ENCODE results near the gene SIRPA. TPM values are rescaled to one million over a fixed set of nuclear protein-coding genes. Genes with fewer than 3 reads are reported as not detected.

The SIRPA gene
- polyA plus RNA-seq, 1 donor (not counting 4 experiments of a cell fraction or from before 2014, with no cell fraction given) = 23.7 TPM

DNA sequence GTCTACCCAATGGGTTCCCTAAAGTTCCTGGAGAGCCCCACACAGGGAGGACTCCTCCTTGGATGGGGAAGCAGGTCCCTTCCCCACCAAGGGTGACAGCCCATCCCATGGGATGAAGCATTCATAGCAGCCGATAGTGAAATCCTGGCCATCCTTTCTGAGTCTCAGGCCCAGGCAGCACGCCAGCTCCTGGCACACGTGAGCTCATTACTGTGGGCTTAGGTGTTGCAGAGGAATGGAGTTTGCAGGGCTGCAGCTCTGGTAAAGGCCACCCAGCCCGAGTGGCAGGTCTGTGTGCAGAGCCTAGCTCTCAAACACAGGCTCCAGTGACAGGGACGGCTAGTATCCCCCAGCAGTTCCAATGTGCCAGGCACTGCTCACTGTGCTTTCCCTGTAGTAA, 31.0 kb downstream of the SIRPA start:
- H3K9ac ChIP-seq (ENCODE audit: control insufficient read depth, extremely low read depth, insufficient read depth, low read length) = no peak overlapping the region
- H3K27ac ChIP-seq (ENCODE audit: control insufficient read depth, insufficient read depth, low read length) = no peak overlapping the region
- H3K9me3 ChIP-seq (ENCODE audit: control insufficient read depth, low read depth, low read length) = no peaks in the 10 kb centered on the region
- H3K27me3 ChIP-seq (ENCODE audit: control insufficient read depth, extremely low read depth, insufficient read depth, low read length) = no peaks in the 10 kb centered on the region
- no peak for TF ChIP-seq EZH2 (IDR thresholded peaks at IDR 0.05; ENCODE audit: low read length)
- TF ChIP-seq, protein P1, sequence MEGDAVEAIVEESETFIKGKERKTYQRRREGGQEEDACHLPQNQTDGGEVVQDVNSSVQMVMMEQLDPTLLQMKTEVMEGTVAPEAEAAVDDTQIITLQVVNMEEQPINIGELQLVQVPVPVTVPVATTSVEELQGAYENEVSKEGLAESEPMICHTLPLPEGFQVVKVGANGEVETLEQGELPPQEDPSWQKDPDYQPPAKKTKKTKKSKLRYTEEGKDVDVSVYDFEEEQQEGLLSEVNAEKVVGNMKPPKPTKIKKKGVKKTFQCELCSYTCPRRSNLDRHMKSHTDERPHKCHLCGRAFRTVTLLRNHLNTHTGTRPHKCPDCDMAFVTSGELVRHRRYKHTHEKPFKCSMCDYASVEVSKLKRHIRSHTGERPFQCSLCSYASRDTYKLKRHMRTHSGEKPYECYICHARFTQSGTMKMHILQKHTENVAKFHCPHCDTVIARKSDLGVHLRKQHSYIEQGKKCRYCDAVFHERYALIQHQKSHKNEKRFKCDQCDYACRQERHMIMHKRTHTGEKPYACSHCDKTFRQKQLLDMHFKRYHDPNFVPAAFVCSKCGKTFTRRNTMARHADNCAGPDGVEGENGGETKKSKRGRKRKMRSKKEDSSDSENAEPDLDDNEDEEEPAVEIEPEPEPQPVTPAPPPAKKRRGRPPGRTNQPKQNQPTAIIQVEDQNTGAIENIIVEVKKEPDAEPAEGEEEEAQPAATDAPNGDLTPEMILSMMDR (optimal IDR thresholded peaks at IDR 0.05 in 1 of 3, IDR thresholded peaks at IDR 0.05 in 1 of 3, conservative IDR thresholded peaks at IDR 0.05 in 1 of 3; ENCODE audit: extremely low read depth in 1 of 3, insufficient read depth in 2 of 3, low read length in 3 of 3) = no peak
- H4K20me1 ChIP-seq (ENCODE audit: control insufficient read depth, extremely low read depth, insufficient read depth, low read length) = no peaks in the 10 kb centered on the region
- dilution Hi-C loops (cut with MboI; ENCODE audit: extremely low pct_ligation_motif_present, low sequenced_read_pairs) = no loop called here
- H3K36me3 ChIP-seq (ENCODE audit: control insufficient read depth in 2 of 2, extremely low read depth in 1 of 2, insufficient read depth in 2 of 2, low read length in 2 of 2) = peaks cover 8 to 14% of the 10 kb centered on the region in 2 experiments
- H3K79me2 ChIP-seq (ENCODE audit: control insufficient read depth, insufficient read depth, low read length) = peaks cover 2% of the 10 kb centered on the region
- H2AFZ ChIP-seq (ENCODE audit: control insufficient read depth, low read length) = no peak overlapping the region
- DNase-seq (ENCODE audit: low read depth, low spot score) = no peak
- H3K4me2 ChIP-seq (ENCODE audit: control insufficient read depth, extremely low read depth, insufficient read depth, low read depth, low read length) = no peak overlapping the region
- no peak for FAIRE-seq
- H3K4me3 ChIP-seq (ENCODE audit: control insufficient read depth in 2 of 3, extremely low read depth in 1 of 3, insufficient read depth in 2 of 3, low read depth in 1 of 3, low read length in 3 of 3) = no peak overlapping the region
- no peaks in the 10 kb centered on the region for H3K9me1 ChIP-seq (ENCODE audit: control insufficient read depth, extremely low read depth, insufficient read depth, low read length)
- no peaks in the 10 kb centered on the region for H3K4me1 ChIP-seq (ENCODE audit: control insufficient read depth, extremely low read depth, insufficient read depth, low read length)

DNA sequence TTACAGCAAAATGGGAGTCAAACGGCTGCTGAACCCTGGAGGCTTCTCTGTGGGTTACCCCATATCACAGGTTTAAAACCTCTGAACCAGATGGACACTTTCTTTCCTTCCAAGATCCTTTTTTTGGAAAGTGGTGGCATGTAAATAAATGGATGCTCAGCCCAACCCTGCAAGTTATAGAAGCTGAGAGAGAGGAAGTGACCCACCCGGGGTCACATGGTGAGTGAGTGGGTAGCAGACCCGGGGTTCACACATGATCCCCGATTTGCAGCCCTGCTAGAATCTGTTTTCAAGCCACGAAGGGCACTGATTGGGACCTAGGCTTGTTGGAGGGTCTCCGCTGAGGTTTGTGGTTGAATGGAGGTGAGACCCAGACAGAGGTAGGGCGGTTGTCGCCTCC, 32.0 kb downstream of the SIRPA start:
- TF ChIP-seq, protein P1 (optimal IDR thresholded peaks at IDR 0.05 in 1 of 3, IDR thresholded peaks at IDR 0.05 in 1 of 3, conservative IDR thresholded peaks at IDR 0.05 in 1 of 3; ENCODE audit: extremely low read depth in 1 of 3, insufficient read depth in 2 of 3, low read length in 3 of 3) = no peak
- TF ChIP-seq EZH2 (IDR thresholded peaks at IDR 0.05; ENCODE audit: low read length) = no peak
- no peaks in the 10 kb centered on the region for H3K4me1 ChIP-seq (ENCODE audit: control insufficient read depth, extremely low read depth, insufficient read depth, low read length)
- no peaks in the 10 kb centered on the region for H4K20me1 ChIP-seq (ENCODE audit: control insufficient read depth, extremely low read depth, insufficient read depth, low read length)
- H3K4me2 ChIP-seq (ENCODE audit: control insufficient read depth, extremely low read depth, insufficient read depth, low read depth, low read length) = no peak overlapping the region
- peaks cover 2% of the 10 kb centered on the region for H3K79me2 ChIP-seq (ENCODE audit: control insufficient read depth, insufficient read depth, low read length)
- FAIRE-seq (no peak), DNase-seq (ENCODE audit: low read depth, low spot score) (no peak)
- H2AFZ ChIP-seq (ENCODE audit: control insufficient read depth, low read length) = no peak overlapping the region
- H3K9ac ChIP-seq (ENCODE audit: control insufficient read depth, extremely low read depth, insufficient read depth, low read length) = no peak overlapping the region
- no peak overlapping the region for H3K4me3 ChIP-seq (ENCODE audit: control insufficient read depth in 2 of 3, extremely low read depth in 1 of 3, insufficient read depth in 2 of 3, low read depth in 1 of 3, low read length in 3 of 3)
- dilution Hi-C loops (cut with MboI; ENCODE audit: extremely low pct_ligation_motif_present, low sequenced_read_pairs) = no loop called here
- H3K36me3 ChIP-seq (ENCODE audit: control insufficient read depth in 2 of 2, extremely low read depth in 1 of 2, insufficient read depth in 2 of 2, low read length in 2 of 2) = peaks cover 12 to 14% of the 10 kb centered on the region in 2 experiments
- no peak overlapping the region for H3K27ac ChIP-seq (ENCODE audit: control insufficient read depth, insufficient read depth, low read length)
- no peaks in the 10 kb centered on the region for H3K27me3 ChIP-seq (ENCODE audit: control insufficient read depth, extremely low read depth, insufficient read depth, low read length)
- no peaks in the 10 kb centered on the region for H3K9me3 ChIP-seq (ENCODE audit: control insufficient read depth, low read depth, low read length)
- no peaks in the 10 kb centered on the region for H3K9me1 ChIP-seq (ENCODE audit: control insufficient read depth, extremely low read depth, insufficient read depth, low read length)
